ENCODE measurements around the gene EPB41.

The EPB41 gene

DNA sequence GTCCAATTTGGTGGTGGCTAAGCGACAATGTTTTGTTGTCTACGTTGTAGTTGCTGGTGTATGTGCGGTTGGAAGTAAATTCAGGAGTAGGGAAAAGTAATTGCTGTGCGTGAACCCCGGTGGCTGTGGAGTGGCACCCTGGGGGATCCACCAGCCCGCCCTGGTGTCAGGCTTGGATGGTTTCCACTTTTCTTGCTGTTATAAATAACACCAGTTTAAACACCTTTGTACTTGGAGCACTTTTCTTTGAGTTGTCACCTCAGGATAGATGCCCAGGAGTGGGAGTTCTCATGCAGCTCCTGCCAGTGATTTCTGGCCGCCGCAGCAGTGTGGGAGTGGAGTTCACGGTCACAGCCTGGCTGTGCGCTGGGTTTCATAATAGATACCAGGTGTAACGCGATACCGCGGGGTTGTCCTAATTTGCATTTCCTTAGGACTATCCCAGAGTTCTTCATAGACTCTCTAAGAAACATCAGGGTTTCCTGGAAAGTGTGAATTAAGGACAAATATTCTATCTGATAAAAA is 222.1 kb downstream of the EPB41 start:
- Histone ChIP-seq H3K79me2 (ENCODE audit: low read length) (no peaks in the 10 kb centered on the region), H3K36me3 (replicated peaks; ENCODE audit: low read depth, low read length) (no peaks in the 10 kb centered on the region), H3K9me3 (ENCODE audit: insufficient read depth, low read length) (no peaks in the 10 kb centered on the region), H4K20me1 (ENCODE audit: insufficient read depth, low read length) (no peaks in the 10 kb centered on the region), H3K4me3 (ENCODE audit: low read length) (no peak overlapping the region), H3K4me1 (ENCODE audit: low read length) (no peaks in the 10 kb centered on the region), H2AFZ (ENCODE audit: low read depth, low read length) (no peak overlapping the region), H3K4me2 (ENCODE audit: low read length) (no peak overlapping the region), H3K9ac (ENCODE audit: low read length) (no peak overlapping the region), H3K27me3 (ENCODE audit: low read depth, low read length) (no peaks in the 10 kb centered on the region), H3K27ac (ENCODE audit: low read length) (no peak overlapping the region)
- no peak for TF ChIP-seq EZH2phosphoT487 (IDR thresholded peaks at IDR 0.05; ENCODE audit: low read depth)
- TF ChIP-seq, protein P1, sequence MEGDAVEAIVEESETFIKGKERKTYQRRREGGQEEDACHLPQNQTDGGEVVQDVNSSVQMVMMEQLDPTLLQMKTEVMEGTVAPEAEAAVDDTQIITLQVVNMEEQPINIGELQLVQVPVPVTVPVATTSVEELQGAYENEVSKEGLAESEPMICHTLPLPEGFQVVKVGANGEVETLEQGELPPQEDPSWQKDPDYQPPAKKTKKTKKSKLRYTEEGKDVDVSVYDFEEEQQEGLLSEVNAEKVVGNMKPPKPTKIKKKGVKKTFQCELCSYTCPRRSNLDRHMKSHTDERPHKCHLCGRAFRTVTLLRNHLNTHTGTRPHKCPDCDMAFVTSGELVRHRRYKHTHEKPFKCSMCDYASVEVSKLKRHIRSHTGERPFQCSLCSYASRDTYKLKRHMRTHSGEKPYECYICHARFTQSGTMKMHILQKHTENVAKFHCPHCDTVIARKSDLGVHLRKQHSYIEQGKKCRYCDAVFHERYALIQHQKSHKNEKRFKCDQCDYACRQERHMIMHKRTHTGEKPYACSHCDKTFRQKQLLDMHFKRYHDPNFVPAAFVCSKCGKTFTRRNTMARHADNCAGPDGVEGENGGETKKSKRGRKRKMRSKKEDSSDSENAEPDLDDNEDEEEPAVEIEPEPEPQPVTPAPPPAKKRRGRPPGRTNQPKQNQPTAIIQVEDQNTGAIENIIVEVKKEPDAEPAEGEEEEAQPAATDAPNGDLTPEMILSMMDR (IDR thresholded peaks at IDR 0.05; ENCODE audit: low read depth, low read length): no peak

DNA sequence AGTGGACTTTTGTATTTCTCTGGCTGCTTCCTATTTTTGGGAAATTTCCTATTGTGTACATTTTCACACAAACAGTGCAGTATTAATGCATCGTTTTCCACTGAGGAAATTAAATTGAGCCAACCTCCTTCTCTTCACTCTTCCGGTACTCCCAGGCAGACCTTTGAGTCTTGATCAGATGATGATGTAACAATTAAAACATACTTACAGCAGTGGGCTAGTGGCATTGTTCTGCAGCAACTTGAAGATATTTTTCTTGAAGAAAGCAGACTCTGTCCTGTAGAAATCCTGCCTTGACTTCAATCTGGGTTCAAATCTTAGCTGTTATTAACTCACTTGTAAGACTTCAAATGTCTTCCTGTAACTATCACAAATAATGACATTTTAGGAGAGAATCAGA is 228.3 kb downstream of the EPB41 start:
- H4K20me1 ChIP-seq (ENCODE audit: insufficient read depth, low read length): no peaks in the 10 kb centered on the region
- no peaks in the 10 kb centered on the region for H3K9me3 ChIP-seq (ENCODE audit: insufficient read depth, low read length)
- no peaks in the 10 kb centered on the region for H3K27me3 ChIP-seq (ENCODE audit: low read depth, low read length)
- TF ChIP-seq, protein P1 (IDR thresholded peaks at IDR 0.05; ENCODE audit: low read depth, low read length): no peak
- no peak for TF ChIP-seq EZH2phosphoT487 (IDR thresholded peaks at IDR 0.05; ENCODE audit: low read depth)
- H3K4me1 ChIP-seq (ENCODE audit: low read length): no peaks in the 10 kb centered on the region
- H3K79me2 ChIP-seq (ENCODE audit: low read length): no peaks in the 10 kb centered on the region
- H3K36me3 ChIP-seq (replicated peaks; ENCODE audit: low read depth, low read length): peaks cover 8% of the 10 kb centered on the region
- H3K27ac ChIP-seq (ENCODE audit: low read length): no peak overlapping the region
- no peak overlapping the region for H2AFZ ChIP-seq (ENCODE audit: low read depth, low read length)
- no peak overlapping the region for H3K4me3 ChIP-seq (ENCODE audit: low read length)
- H3K9ac ChIP-seq (ENCODE audit: low read length): no peak overlapping the region
- H3K4me2 ChIP-seq (ENCODE audit: low read length): no peak overlapping the region

DNA sequence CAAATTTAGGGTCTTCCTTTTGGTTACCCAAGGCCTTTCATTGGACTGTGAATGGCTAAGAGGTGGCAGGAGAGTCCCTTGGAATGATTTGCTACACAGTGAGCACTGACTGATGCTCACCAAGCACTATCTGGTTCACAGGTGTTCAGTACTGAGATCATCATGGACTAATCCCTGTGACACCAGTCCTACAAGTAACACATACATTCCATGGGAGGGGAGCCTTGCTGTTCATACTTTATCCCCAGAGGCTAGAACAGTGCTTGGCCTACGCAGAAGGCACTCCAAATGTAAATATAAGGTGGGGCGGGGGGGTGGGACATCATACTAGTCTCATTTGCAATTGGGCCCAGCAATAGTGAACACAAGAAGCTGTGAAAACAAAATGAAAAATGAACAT is 229.8 kb downstream of the EPB41 start:
- Histone ChIP-seq H3K9ac (ENCODE audit: low read length) (no peak overlapping the region), H3K27me3 (ENCODE audit: low read depth, low read length) (no peaks in the 10 kb centered on the region), H3K36me3 (replicated peaks; ENCODE audit: low read depth, low read length) (peaks cover 23% of the 10 kb centered on the region)

DNA sequence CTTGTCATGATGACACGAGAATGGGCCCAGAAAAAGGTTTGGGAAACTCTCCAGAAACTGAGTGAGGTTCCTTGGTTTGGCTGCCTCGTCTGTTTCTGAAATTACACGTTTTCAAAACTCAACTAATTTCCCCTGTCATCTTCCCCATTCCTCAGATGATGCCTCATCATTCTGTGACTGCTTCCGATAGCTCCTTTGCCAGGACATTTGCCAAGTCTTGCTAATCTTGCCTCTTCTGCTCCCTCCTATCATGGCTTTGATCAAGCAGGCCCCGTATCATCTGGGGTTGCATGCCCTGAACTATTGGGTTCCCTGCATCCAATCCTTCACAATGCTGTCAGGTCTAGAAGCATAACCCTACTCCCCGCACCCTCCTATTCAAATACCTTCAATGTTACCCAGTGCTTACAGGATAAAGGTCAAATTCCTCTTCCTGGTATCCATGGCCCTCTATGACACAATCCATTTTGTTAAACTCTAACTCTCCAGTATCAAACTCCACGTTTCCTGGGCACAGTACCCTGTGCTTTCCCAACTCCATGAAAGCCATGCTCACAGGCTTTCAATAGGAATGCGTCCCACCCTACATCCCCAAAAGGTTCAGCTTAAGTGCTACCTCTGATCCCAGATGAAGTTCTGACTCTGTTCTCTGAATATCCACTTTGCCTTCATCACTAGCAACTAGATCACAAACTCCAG is 231.5 kb downstream of the EPB41 start:
- Histone ChIP-seq H3K4me3 (ENCODE audit: low read length) (no peak overlapping the region), H3K9me3 (ENCODE audit: insufficient read depth, low read length) (no peaks in the 10 kb centered on the region), H2AFZ (ENCODE audit: low read depth, low read length) (no peak overlapping the region), H4K20me1 (ENCODE audit: insufficient read depth, low read length) (no peaks in the 10 kb centered on the region), H3K9ac (ENCODE audit: low read length) (no peak overlapping the region), H3K27ac (ENCODE audit: low read length) (no peak overlapping the region), H3K27me3 (ENCODE audit: low read depth, low read length) (no peaks in the 10 kb centered on the region), H3K4me1 (ENCODE audit: low read length) (no peaks in the 10 kb centered on the region), H3K36me3 (replicated peaks; ENCODE audit: low read depth, low read length) (peaks cover 28% of the 10 kb centered on the region), H3K79me2 (ENCODE audit: low read length) (no peaks in the 10 kb centered on the region), H3K4me2 (ENCODE audit: low read length) (no peak overlapping the region)
- TF ChIP-seq, protein P1 (IDR thresholded peaks at IDR 0.05; ENCODE audit: low read depth, low read length): no peak
- no peak for TF ChIP-seq EZH2phosphoT487 (IDR thresholded peaks at IDR 0.05; ENCODE audit: low read depth)

More for the DNA sequence above, 229.8 kb downstream of the EPB41 start:
- Histone ChIP-seq H3K4me3 (ENCODE audit: low read length) (no peak overlapping the region), H3K9me3 (ENCODE audit: insufficient read depth, low read length) (no peaks in the 10 kb centered on the region), H2AFZ (ENCODE audit: low read depth, low read length) (no peak overlapping the region), H3K79me2 (ENCODE audit: low read length) (no peaks in the 10 kb centered on the region), H4K20me1 (ENCODE audit: insufficient read depth, low read length) (no peaks in the 10 kb centered on the region), H3K4me2 (ENCODE audit: low read length) (no peak overlapping the region), H3K27ac (ENCODE audit: low read length) (no peak overlapping the region), H3K4me1 (ENCODE audit: low read length) (no peaks in the 10 kb centered on the region)
- TF ChIP-seq EZH2phosphoT487 (IDR thresholded peaks at IDR 0.05; ENCODE audit: low read depth): no peak
- TF ChIP-seq, protein P1 (IDR thresholded peaks at IDR 0.05; ENCODE audit: low read depth, low read length): no peak
